Measurements from ENCODE around the gene PLIN4.

Gene PLIN4

DNA sequence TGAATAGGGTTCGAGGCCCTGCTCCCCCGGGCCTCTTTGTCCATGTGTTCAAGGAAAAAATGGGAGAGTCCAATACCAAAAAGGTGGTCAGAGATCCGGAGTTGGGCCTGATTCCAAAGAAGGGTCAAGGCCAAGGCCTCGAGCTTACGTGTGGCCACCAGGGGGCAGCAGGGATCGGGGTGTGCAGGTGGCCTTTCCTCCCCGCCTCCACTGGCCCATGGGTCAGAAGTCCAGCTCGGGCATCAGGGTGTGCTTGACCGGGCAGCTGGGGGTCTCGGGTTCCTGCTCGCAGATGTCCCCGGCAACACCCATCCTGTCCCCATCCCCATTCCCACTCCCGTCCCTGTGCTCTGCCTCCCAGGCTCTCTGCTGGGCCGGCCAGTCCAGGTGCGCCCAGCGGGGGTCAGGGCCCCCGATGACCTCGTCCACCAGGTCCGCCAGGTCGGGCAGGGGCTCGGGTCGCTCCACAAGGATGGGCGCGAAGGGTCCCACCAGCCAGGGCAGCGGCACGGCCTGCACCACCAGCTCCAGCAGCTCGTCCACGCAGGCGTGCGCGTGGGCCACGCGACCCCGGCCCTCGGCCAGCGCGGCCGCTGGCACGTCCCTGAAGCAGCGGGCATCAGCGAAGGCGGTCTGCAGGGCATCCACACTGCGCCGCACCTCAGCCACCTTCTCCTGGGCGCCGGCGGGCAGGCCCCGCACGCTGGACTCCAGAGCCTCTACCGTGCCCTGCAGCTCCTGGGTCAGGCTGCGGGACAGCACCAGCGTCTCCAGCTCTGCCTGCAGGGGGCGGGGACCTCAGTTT is 5.2 kb upstream of the PLIN4 start:
- no peak for DNase-seq

DNA sequence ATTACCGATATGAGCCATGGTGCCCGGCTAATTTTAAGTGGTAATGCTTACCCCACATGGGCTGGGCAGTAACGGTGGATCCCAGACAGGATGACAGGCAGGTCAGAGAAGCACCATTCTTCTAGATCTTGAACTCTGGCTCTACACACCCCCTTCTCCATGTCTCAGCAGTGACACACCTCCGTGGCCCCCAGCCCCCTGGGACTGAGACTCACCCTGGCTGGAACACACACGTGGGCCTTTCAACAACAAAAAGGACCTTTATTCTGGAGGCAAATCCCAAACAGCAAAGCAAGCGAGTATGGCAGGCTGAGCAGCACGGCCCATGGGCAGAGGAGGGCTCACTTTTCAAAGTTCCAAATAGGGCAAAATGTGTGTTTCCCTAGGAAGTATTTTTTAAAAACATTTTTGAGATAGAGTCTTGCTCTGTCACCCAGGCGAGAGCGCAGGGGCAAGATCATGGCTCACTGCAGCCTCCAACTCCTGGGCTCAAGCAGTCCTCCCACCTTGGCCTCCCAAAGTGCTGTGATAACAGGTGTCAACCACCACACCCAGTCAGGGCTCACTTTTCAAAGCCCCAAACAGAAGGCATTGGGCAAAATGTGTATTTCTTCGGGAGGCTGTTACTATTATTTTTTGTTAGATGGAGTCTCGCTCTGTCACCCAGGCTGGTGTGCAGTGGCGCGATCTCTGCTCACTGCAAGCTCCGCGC is 4.2 kb upstream of the PLIN4 start:
- no peak for DNase-seq

DNA sequence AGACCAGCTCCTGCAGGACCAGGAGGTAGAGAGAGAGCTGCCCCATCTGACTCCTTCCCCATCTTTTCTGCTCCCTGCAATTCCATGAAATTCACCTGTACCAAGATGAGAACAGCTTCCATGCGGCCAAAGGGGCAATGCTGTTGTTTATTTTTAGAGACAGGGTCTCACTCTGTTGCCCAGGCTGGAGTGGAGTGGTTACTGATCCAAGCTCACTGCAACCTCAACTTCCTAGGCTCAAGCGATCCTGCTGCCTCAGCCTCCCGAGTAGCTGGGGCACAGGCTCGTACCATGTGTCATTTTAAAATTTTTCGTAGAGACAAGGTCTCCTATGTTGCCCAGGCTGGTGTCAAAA is 3.6 kb upstream of the PLIN4 start:
- DNase-seq, result no peak

DNA sequence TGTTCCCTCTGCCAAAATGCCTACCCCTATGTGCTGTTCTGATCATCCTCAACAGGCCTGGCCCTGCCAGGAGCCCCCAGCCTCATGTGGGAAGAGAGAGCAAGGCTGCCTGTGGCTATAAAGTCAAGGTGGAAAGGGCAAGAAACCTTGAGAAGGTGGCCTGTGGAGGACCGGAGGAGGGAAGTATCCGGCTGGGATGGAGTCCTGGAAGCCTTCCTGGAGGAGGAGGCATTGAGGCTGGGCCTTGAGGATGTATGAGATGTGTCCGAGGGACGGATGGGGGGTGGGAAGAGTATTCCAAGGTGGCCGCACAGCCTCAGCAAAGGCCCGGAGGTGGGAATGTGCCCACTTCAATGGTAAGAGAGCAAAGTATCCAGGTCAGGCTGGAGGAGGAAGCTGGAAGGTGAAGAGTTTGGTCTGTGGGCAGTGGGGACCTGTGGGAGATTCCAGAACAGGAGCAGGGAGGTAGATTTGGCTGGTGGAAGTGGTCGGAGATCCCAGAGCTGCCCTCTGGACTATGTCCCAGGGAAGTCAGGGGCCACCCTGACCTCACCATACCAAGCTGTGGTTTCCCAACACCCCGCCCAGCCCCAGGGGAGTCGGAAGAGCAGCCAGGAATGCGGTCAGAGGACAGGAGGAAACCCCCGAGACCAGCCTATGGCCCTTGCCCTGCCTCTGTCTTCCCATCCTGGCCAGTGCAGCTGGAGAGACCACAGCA is 3.0 kb upstream of the PLIN4 start:
- no peak for DNase-seq

DNA sequence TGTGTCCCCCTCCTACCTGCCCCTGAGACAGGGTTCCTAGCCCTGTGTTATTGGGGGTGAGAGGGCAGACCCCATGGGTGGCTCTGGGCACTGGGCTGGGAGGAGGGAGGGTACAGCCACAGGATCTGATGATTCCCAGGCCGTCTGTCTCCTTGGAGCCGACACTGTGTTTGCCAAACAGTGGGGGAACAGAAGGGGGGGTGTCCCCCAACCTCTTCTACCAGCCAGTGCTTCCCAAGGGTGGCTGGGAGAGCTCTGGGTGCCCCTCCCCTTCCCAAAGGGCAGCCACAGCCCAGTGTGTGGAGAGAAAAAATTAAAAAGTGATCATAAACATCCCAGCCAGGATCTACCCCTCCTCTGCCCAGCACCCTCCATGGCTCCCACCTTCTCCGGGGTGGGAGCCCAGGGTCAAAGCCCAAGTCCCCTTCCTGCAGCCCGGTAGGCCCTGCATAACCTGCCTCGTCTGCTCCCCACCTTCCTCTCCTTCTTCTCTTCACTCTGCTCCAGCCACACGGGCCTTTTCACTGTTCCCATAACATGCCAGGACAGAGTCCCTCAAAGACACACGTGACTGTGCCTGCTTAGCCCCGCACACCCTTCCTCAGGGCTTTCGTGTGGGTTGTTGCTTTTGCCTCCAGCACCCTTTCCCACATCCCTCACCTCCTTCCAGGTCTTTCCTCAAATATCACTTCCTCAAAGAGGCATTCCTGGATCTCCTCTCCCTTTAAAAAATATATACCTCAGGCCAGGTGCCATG is 1.4 kb upstream of the PLIN4 start:
- no peak for DNase-seq

DNA sequence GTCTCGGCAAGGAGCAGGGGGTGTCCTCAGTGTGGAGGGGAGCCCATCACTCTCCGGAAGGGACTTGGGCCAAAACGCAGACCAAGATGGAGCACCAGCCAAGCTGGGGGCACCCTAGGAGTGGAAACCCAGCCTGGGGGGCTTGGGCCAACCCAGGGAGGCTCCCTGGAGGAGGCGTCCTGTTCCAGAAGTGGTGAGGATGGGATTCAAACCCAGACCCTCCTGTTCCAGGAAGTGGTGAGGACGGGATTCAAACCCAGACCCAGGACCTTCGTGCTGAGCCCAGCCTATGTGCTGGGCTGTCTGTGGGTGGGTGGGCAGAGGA is 848 bp upstream of the PLIN4 start:
- no peak for DNase-seq

DNA sequence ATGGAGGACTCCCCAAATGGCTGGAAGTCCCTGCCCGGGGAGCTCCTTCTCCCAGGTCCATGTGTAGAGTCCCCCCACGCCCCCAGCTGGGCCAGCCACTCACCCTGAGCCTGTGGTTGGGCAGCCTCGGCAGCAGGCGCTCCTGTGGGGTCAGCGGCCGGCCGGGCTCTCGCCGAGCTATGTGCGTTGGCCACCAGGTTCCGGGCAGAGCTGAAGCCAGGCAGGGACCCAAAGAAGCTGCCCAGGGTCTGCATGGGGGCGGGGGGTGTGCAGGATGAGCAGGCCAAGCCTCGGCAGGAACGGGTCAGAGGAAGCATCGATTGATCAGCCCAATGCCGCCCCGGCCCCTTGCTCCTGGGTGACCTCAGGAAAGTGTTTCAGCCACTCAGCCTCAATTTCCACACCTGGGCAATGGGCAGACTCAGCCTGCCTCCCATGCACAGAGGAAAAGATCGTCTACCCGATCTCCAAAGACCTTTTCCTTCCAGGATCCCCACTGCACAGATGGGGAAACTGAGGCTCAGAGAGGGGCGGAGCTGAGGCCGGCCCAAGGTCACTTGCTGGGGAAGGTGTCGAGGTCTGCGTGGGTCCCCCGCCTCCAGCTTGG is 732 bp downstream of the PLIN4 start:
- DNase-seq, result no peak

DNA sequence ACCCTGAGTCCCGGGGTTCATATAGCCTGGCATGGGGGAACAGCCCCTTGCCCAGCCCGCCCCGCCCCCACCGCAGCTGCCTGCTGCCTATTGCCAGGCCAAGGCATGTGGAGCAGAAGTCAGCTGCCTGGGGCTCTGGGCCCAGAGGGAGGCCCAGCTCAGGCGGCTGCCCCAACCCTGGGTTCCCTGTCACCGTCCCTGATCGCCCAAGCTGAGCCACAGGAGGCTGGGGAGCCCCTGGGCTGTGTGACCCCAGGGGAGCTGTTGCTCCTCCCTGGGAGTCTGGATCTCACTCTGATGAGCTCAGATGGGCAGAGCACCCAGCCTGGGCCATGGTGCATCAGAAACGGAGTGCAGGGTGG is 1.4 kb downstream of the PLIN4 start:
- DNase-seq, result no peak

DNA sequence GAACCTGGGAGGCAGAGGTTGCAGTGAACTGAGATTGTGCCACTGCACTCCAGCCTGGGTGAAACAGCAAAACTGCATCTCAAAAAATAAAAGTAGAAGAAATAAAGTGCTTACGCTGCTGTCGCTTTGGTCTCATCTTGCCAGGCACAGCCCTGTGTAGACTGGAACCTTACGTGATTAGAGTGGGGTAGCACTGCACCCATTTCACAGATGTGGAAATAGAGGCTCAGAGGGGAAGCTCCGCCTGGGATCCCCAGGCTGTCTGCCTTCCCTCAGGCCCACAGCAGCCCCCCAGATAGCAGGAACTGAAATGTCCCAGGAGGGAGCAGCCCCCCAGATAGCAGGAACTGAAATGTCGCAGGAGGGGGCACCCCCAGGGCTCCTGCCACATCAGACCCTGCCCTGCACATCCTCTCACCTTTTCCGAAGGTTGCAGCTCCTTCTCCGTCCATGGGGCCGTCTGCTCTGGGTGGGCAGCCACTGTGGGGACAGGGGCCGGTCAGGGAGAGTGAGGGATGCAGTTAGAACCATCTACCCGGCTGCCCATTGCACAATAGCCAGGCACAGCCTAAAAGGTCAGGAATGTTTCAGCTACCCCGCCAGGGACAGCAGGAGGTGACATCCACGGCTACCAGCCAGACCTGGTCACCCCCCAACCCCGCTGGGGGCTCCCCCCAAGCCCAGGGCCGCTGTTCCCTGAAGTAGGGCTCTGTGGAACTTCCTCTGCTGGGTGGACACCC is 1.9 kb downstream of the PLIN4 start:
- DNase-seq, result no peak

DNA sequence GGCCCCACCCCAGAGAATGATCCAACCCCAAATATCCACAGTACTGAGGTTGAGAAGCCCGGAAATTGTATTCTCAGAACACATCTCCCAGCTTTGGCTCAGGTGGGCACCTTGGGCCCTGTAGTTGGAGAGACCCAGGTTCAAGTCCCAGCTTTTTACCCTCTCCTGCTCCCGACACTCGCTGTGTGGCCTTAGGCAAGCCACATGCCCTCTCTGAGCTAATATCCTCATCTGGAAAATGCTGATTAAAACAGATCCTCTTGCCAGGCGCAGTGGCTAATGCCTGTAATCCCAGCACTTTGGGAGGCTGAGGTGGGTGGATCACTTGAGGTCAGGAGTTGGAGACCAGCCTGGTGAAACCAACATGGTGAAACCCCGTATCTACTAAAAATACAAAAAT is 2.6 kb downstream of the PLIN4 start:
- DNase-seq, result no peak

DNA sequence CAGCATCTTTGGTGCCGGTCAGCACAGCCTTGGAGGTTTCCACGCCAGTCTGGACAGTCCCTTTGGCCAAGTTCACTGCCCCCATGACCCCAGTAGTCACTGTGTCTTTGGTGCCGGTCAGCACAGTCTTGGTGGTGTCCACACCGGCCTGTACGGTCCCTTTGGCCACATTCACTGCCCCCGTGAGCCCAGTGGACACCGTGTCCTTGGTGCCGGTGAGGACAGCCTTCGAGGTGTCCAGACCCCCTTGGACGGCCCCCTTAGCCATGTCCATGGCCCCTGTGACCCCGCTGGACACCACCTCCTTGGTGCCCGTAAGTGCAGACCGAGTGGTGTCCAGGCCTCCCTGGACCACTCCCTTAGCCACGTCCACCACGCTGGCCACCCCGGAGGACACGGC is 5.0 kb downstream of the PLIN4 start:
- DNase-seq, result no peak

DNA sequence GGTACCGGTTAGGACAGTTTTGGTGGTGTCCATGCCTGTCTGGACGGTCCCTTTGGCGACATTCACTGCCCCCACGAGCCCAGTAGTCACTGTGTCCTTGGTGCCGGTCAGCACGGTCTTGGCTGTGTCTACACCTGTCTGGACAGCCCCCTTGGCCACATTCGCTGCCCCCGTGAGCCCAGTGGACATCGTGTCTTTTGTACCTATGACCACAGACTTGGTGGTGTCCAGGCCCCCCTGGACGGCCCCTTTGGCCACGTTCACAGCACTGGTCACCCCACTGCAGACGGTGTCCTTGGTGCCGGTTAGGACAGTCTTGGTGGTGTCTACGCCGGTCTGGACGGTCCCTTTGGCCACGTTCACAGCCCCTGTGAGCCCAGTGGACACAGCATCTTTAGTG is 6.2 kb downstream of the PLIN4 start:
- DNase-seq, result no peak

DNA sequence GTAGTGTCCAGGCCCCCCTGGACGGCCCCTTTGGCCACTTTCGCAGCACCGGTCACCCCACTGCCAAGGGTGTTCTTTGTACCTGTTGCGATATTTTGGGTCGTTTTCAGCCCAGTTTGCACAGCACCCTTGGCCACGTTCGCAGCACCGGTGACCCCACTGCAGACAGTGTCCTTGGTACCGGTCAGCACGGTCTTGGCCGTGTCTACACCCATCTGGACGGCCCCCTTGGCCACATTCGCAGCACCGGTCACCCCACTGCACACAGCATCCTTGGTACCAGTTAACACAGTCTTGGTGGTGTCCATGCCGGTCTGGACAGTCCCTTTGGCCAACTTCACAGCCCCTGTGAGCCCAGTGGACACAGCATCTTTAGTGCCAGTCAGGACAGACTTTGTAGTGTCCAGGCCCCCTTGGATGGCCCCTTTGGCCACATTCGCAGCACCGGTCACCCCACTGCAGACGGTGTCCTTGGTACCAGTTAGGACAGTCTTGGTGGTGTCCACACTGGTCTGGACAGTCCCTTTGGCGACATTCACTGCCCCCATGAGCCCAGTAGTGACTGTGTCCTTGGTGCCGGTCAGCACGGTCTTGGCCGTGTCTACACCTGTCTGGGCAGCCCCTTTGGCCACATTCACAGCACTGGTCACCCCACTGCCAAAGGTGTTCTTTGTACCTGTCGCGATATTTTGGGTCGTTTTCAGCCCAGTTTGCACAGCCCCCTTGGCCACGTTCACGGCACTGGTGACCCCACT is 6.8 kb downstream of the PLIN4 start:
- DNase-seq, result no peak

DNA sequence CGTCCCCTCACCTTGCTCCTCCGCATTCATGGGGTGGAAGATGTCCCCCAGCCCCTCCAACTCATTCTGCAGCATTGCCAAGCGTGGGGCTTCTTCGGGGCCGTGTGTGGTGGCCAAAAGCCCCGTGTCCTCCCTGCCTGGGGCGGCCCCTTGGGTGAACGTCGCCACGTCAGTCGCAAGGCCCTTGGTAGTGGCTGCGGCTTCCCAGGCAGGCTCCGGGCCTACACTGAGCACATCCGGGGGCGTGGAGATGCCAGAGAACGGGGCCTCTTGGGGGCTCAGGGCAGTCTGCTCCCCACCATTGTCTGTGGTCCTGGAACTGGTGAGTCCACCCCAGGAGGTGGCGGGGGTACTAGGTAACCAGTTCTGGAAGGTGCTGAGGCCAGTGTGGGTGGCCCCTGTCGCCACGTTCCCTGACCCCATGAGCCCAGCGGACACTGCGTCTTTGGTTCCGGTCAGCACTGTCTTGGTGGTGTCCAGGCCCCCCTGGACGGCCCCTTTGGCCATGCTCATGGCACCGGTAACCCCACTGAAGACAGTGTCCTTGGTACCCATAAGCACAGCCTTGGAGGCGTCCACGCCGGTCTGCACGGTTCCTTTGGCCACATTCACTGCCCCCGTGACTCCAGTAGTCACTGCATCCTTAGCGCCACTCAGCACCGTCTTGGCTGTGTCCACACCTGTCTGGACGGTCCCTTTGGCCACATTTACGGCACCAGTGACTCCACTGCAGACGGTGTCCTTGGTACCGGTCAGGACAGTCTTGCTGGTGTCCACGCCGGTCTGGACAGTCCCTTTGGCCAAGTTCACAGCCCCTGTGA is 7.6 kb downstream of the PLIN4 start:
- no peak for DNase-seq

DNA sequence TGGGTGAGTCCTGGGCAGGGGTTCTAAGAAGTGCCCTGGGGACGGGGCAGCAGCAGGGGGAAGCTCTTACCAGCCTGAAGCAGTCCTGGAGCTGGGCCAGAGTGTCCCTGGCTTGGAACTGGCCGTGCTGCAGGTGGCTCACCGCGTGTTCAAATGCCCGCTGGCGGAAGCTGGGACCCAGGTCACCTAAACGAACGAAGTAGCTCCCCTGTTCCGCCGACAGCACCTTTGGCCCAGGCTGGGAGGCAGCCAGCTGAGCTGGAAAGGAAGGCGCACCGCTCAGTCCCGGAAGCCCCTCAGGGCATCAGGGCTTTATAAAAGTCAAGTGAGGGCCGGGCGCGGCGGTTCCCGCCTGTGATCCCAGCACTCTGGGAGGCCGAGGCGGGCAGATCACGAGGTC is 9.6 kb downstream of the PLIN4 start:
- no peak for DNase-seq

DNA sequence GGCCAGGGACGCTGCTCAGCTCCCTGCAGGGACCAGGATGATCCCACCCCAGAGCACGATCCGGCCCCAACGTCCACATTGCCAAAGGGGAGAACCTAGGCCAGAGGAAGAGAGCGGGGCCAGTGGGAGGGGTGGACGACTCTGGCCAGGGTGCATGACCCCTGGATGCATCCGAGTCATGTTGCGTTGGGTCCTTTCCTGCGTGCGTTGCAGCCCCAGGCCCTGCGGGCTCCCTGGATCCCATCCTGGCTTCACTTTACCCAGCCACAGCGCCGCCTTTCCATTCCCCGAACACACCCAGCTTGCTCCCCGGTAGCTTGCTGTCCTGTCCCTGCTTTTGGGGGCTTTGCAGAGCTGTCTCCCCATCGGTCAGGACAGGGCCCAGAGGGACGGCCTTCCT is 10.5 kb downstream of the PLIN4 start:
- no peak for DNase-seq

DNA sequence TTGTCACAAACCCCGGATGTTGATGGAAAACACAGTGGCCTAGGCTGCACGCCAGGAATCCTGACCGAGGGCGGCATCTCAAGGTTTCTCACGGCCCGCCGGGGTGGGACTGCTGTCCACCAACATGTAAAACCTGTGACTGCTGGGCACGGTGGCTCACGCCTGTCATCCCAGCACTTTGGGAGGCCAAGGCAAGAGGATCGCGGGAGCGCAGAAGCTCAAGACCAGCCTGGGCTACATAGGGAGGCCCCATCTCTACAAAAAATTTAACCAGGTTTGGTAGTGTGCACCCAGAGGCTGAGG is 11.2 kb downstream of the PLIN4 start:
- no peak for DNase-seq

DNA sequence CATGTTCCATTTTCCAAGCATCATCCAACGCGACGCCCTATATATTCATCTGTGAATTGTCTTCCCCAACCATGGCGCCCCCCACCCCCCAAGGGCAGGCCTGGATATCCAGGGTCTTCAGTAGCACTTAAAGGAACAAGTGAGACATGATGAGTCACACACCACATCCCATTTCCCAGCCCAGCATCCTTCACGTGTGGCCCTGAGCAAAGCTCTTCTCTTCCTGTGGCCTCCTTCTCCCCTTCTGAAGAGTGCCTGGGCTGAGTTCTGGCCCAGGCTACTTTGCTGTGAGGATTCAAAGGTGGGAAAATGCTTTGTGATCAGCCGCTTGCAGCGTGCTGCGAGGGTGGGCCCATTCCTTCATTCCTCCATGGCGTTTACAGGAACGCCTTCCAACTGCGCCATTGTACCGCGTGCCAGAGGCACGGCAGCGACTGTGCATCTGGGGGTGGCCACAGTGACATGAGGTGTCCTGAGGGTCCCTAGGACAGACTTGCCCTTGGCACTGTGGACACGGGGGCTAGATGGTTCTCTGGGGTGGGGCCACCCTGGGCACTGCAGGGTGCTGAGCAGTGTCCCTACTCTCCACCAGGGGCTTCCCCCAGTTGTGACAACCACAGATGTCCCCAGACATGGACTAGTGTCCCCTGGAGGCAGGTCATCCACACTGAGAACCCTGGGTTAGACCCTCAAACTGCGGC is 11.7 kb downstream of the PLIN4 start:
- DNase-seq, result no peak

DNA sequence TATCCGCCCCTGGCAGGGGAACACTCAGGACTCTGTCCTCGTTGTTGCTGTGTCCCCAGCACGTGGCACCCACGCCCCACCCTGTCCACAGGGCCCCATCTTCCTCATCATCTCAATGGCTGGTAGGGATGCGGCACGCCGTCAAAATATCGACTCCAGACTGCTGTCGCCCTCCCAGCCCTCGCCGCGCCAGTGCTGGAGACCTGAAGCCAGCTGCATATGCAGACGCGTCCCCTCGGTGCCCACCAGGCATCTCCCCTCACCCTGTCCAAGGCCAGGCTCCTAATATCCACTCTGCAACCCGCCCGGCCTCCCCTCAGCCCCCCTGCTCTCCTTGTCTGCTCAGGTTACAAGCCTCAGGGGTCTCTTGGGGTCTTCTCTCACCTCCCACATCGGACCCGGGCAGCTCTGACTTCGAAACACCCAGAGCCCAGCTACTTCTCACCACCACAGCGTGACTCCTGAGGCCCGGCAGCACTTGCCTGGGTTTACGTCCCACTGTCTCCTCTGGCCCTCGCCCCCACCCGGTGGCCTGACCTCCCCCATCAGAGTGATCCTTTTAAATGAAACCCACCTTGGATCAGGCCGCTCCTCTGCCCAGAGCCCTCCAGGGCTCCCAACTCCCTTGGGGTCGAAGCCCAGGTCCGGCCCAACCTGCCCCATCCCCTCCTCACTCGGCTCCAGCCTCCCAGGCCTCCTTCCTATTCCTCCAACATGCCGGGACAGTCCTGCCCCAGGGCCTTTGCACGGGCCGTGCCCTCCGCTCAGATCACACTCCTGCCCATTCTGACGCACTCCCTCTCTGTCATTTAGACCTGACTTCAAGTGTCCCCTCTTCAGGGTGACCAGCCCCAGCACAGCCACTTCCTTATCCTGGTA is 12.5 kb downstream of the PLIN4 start:
- no peak for DNase-seq

Data from NCI-H446 treated with DMSO at 0.1 percent for 48 hours (cell line).